Loucy (cell line): Measurements from ENCODE around the gene NEURL4.

Experiments used
- H2AFZ ChIP-seq: fragments of 200-600 bp; sonication (generic); 2 replicates; pipeline ENCODE4 v1.6.0; 2016; ENCODE audit warnings: antibody characterized with exemption, mild to moderate bottlenecking, low read length, moderate library complexity
- H3F3A ChIP-seq: fragments of 200-600 bp; 2 replicates; pipeline ENCODE4 v1.6.0; 2016; ENCODE audit warnings: antibody characterized with exemption, low read depth, mild to moderate bottlenecking
- H3K27me3 ChIP-seq: fragments of 200-600 bp; sonication (generic); 2 replicates; pipeline ENCODE4 v1.6.1; 2014; ENCODE audit warnings: low read length, mild to moderate bottlenecking; ENCODE audit not compliant: insufficient read depth, poor library complexity, severe bottlenecking
- H3K36me3 ChIP-seq: fragments of 200-600 bp; sonication (generic); 2 replicates; pipeline ENCODE4 v1.6.1; 2016; ENCODE audit warnings: low read length; ENCODE audit not compliant: insufficient read depth
- H3K4me1 ChIP-seq: fragments of 200-600 bp; sonication (generic); 2 replicates; pipeline ENCODE4 v1.5.1; 2014; ENCODE audit warnings: low read length, mild to moderate bottlenecking; ENCODE audit not compliant: insufficient read depth, poor library complexity, severe bottlenecking
- H3K4me2 ChIP-seq: fragments of 200-600 bp; sonication (generic); 2 replicates; pipeline ENCODE4 v1.6.0; 2014; ENCODE audit warnings: antibody characterized with exemption, low read length, low read depth, mild to moderate bottlenecking; ENCODE audit not compliant: poor library complexity, severe bottlenecking
- H3K4me3 ChIP-seq: fragments of 200-600 bp; sonication (generic); 2 replicates; pipeline ENCODE4 v1.5.1; 2014; ENCODE audit warnings: low read length, mild to moderate bottlenecking, mixed read lengths; ENCODE audit not compliant: poor library complexity, severe bottlenecking
- H3K79me2 ChIP-seq: fragments of 200-600 bp; sonication (generic); 2 replicates; pipeline ENCODE4 v1.6.1; 2014; ENCODE audit warnings: low read length; ENCODE audit not compliant: insufficient read depth
- H3K9ac ChIP-seq: fragments of 200-600 bp; sonication (generic); 2 replicates; pipeline ENCODE4 v1.6.0; 2014; ENCODE audit warnings: mild to moderate bottlenecking, low read depth, low read length, moderate library complexity; ENCODE audit not compliant: poor library complexity, severe bottlenecking
- H3K9me2 ChIP-seq: fragments of 200-600 bp; sonication (generic); replicated peaks from 2 replicates; pipeline ENCODE4 v1.6.1; 2016; ENCODE audit warnings: low read depth, low read length, mixed read lengths
- H3K9me3 ChIP-seq: fragments of 200-600 bp; sonication (generic); 2 replicates; pipeline ENCODE4 v1.6.1; 2014; ENCODE audit warnings: mild to moderate bottlenecking, antibody characterized with exemption, low read length, low read depth; ENCODE audit not compliant: insufficient read depth
- H4K20me1 ChIP-seq: fragments of 200-600 bp; sonication (generic); 2 replicates; pipeline ENCODE4 v1.6.0; 2014; ENCODE audit warnings: antibody characterized with exemption, low read length, mild to moderate bottlenecking; ENCODE audit not compliant: insufficient read depth, poor library complexity, severe bottlenecking
- CTCF ChIP-seq: fragments of 200-600 bp; sonication (generic); conservative IDR thresholded peaks from 2 replicates; pipeline ENCODE4 v1.5.1; 2014; ENCODE audit warnings: mild to moderate bottlenecking, antibody characterized with exemption, low read length
- EZH2phosphoT487 ChIP-seq: fragments of 200-600 bp; IDR thresholded peaks from 2 replicates; pipeline ENCODE4 v1.6.1; 2018; ENCODE audit warnings: antibody characterized with exemption, mild to moderate bottlenecking, moderate library complexity, borderline replicate concordance

NEURL4 gene

GRCh38 chr17:7352503-7352889 is 23.4 kb upstream of the NEURL4 start:
- TF ChIP-seq EZH2phosphoT487 (no peak), CTCF (no peak)
- no peaks in the 10 kb centered on the region for H3K9me2 ChIP-seq

GRCh38 chr17:7351665-7352502 is 22.7 kb upstream of the NEURL4 start, which contains the start of gene KCTD11:
Gene KCTD11, plus strand, starts transcription at chr17:7352162.
- Histone ChIP-seq H3K4me1 (no peaks in the 10 kb centered on the region), H2AFZ (no peak within 1 kb of the TSS), H3K9ac (no peak within 1 kb of the TSS), H3K27me3 (no peaks in the 10 kb centered on the region), H3K9me2 (no peaks in the 10 kb centered on the region), H3K4me3 (no peak within 1 kb of the TSS), H3F3A (no peaks in the 10 kb centered on the region), H3K36me3 (peaks cover 13% of the 10 kb centered on the region; the same call in 1 of the 2 replicates), H4K20me1 (peaks cover 7% of the 10 kb centered on the region), H3K9me3 (no peaks in the 10 kb centered on the region), H3K4me2 (no peak within 1 kb of the TSS), H3K79me2 (no peaks in the 10 kb centered on the region)
- TF ChIP-seq CTCF (no peak), EZH2phosphoT487 (no peak)

More at GRCh38 chr17:7352503-7352889, 23.4 kb upstream of the NEURL4 start:
- Histone ChIP-seq H2AFZ (no peak overlapping the region), H4K20me1 (peaks cover 1% of the 10 kb centered on the region), H3K79me2 (no peaks in the 10 kb centered on the region), H3K27me3 (no peaks in the 10 kb centered on the region), H3F3A (no peaks in the 10 kb centered on the region), H3K9me3 (no peaks in the 10 kb centered on the region), H3K36me3 (peaks cover 7% of the 10 kb centered on the region; the same call in 1 of the 2 replicates), H3K4me3 (no peak overlapping the region), H3K4me2 (no peak overlapping the region), H3K9ac (no peak overlapping the region), H3K4me1 (no peaks in the 10 kb centered on the region)

GRCh38 chr17:7348478-7349242 is 19.5 kb upstream of the NEURL4 start:
- Histone ChIP-seq H3K4me1 (no peaks in the 10 kb centered on the region), H2AFZ (no peak overlapping the region), H3K9me2 (no peaks in the 10 kb centered on the region), H3K9me3 (no peaks in the 10 kb centered on the region), H3K9ac (no peak overlapping the region), H3K4me2 (no peak overlapping the region), H3K27me3 (no peaks in the 10 kb centered on the region), H3K36me3 (peaks cover 29% of the 10 kb centered on the region; the same call in 1 of the 2 replicates), H4K20me1 (peaks cover 17% of the 10 kb centered on the region), H3K4me3 (no peak overlapping the region), H3F3A (no peaks in the 10 kb centered on the region), H3K79me2 (no peaks in the 10 kb centered on the region)
- no peak for TF ChIP-seq CTCF
- no peak for TF ChIP-seq EZH2phosphoT487
